Fibroblast of the aortic adventitia (primary cell): ENCODE data around the gene CFAP61. TPM values are rescaled to one million over a fixed set of nuclear protein-coding genes. Genes with fewer than 3 reads are reported as not detected.

Experiments
- DNase-seq: peaks from one replicate; pipeline ENCODE4 v3.0.0-alpha.2; 2010; ENCODE audit warnings: low read depth
- H3K4me3 ChIP-seq: 2 replicates; pipeline ENCODE4 v1.5.1; 2011; ENCODE audit warnings: low read depth, mild to moderate bottlenecking, control low read depth, low read length, moderate library complexity
- total RNA-seq: library from RNA; depleted of rRNA; stranded (reverse); fragments of >200 nt; gene quantifications from 2 replicates; pipeline ENCODE4 v1.2.3, GENCODE V29; 2012; ENCODE audit warnings: low replicate concordance
- TF ChIP-seq, protein P1 (sequence below): IDR thresholded peaks from 2 replicates; pipeline ENCODE4 v1.5.1; 2011; ENCODE audit warnings: mild to moderate bottlenecking, low read length, control low read depth, inconsistent platforms; ENCODE audit not compliant: insufficient read depth

Gene CFAP61, protein sequence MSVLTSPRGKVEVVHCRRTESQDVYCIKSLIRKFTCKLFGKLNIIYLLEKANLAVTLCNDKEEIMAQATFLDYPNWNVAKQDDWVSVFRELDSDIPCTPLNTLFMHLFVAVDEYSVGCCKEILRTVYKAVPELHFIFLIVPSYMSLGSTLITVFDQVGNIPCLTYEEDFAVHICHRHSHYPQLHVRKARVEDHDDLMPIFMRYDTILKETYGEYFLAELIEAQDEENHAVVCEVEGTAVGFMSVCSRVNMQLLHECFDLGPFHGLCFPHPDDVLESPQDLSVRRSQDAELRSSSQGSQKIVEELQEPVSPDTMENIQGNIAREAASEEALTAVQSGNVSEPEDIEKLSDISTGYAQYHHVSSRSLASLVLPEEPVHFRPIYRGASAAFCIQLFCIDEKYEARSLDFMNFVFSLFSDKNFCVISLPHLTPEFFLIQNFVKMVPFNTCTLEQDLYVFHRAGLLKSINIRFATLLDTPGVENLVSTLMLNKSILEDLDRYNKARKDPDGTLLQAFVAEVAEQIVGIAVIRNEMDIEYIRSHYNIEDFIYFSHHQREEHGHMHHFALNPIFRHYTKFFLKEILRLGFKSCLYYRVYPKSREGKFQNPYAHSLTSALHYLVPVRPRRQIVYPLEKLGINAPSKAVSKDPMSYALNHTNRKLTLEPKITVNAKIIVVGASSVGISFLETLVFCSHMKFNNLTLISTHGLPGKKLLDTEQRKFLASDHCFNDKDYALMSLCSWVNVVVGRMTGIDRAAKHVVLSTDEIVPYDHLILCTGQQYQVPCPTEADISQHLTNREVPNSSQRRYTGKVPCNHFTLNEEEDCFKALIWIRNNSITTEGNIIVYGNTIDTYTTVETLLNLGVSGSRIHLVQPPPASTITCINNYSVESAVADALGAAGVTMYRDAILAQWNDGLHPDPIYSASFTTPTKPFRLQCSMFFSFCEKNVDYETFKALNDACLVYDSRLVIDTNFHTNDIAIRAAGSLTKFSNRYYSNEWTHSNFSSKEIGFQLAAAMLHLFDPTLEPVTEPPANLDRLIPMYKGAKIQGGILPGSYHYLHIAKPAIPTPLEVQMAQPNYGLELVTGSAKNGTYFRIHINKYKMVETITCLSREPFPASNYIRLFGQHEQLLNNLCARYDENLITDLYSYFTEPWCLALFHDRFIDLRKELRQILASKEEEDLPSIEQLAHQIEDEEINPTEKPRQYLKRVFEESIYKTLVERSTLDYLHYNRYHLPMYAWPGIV
- total RNA-seq, result 0.18 TPM in 1 of 2 replicates, not detected in the other

DNA sequence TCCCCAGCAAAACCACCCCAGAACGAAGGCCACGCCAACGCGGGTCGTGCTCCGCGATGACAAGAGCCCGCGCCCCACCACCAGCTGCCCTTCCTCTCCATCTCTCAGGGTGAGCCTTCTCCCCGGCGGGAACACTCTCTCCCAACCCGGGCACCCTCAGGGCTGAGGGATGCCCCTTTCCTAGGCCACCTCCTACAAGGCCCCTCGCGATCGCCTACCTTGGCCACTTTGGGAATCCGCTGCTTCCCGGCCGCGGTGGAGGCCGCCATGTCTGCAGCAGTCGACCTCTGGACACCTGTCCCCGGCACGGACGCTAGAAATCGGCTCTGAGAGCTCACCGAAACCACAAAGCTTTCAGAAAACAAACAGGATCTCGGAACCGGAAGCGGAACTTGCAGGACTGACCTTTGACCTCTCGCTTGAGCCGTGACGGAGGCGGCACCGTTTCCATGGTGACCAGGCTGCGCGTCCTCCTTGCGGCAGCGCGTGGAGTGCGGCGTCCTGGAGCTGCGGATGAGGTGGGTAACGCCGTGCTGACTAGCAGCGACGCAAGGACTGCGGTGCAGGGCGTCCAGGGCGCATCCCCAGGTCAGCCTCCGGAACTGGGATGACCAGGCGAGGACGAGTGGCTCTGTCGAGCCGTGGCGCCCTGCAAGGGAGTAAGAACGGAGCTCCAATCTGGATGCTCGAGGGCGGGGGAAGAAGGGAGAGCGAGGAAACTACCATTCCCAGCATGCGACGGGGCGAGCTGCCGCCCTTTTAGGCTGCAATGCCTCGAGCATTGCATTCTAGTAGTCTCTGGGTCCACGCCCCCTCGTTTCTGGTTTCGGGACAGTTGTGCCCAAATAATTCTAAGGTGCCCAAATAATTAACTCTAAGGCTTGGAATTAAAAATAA lies at the start of gene CFAP61, which contains the start of gene CRNKL1:
Gene CFAP61, plus strand, starts transcription at position 459 of the 897 bp plus-strand sequence. CDS start 4,122 bp downstream, outside the sequence.
Gene CRNKL1, minus strand, starts transcription at position 393 of the 897 bp plus-strand sequence. Its CDS starts 124 bp downstream, at position 269.
- peak within 1 kb of the TSS; percentile 79 for H3K4me3 ChIP-seq
- TF ChIP-seq, protein P1, sequence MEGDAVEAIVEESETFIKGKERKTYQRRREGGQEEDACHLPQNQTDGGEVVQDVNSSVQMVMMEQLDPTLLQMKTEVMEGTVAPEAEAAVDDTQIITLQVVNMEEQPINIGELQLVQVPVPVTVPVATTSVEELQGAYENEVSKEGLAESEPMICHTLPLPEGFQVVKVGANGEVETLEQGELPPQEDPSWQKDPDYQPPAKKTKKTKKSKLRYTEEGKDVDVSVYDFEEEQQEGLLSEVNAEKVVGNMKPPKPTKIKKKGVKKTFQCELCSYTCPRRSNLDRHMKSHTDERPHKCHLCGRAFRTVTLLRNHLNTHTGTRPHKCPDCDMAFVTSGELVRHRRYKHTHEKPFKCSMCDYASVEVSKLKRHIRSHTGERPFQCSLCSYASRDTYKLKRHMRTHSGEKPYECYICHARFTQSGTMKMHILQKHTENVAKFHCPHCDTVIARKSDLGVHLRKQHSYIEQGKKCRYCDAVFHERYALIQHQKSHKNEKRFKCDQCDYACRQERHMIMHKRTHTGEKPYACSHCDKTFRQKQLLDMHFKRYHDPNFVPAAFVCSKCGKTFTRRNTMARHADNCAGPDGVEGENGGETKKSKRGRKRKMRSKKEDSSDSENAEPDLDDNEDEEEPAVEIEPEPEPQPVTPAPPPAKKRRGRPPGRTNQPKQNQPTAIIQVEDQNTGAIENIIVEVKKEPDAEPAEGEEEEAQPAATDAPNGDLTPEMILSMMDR, result no peak
- peak; percentile 95 for DNase-seq

GRCh38 chr20:20003031-20003954 lies 49.0 kb upstream of the CFAP61 start:
- peak overlapping the region; percentile 40 for H3K4me3 ChIP-seq
- DNase-seq, result peak; percentile 59
- TF ChIP-seq, protein P1, result no peak

- DNase-seq, result peak; percentile 41
Observed at GRCh38 chr20:20003955-20004322, 48.4 kb upstream of the CFAP61 start.

DNA sequence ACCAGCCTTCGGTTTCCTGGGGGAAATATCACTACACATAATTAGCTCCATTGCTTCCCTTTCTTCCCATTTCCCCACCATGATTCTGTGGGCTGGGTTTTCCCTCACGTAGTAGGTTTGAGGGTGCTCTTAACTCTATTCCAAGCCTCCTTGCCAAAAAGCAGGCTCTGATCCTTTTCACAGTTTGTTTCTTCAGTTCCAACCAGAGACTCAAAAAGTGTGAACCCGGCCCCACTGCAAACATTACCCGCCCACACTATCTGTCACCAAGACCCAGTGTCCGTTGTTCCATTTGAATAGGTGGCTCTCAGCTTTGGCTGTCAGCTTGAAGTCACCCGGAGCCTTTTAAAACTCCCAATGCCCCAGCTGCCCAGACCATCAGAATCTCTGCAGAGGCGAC lies 47.0 kb upstream of the CFAP61 start:
- no peak for DNase-seq
- TF ChIP-seq, protein P1, result no peak
- no peak overlapping the region for H3K4me3 ChIP-seq

More at GRCh38 chr20:20003955-20004322, 48.4 kb upstream of the CFAP61 start:
- peak overlapping the region; percentile 40 for H3K4me3 ChIP-seq

DNA sequence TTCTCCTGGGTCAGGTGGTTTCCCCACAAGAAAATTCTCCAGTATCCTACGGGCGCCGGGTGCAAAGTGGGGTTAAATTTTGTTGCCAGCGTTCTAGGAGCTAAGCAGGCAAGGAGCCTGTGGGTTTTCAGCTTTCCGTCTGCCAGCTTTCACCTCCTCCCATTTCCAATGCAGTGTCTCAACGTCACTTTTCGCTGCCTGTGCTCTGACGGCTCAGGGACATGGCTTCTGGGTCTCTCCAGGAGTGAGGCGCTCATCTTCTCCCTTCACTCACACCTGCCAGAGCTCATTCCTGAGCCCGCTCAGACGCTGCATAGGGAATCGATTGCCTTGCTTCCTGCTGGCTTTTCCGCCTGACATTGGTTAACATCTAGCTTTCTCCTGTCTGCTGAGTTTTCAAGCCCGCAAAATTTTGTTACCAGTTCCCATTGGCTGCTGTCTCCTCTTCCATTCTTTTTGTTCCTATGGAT lies 42.5 kb upstream of the CFAP61 start:
- H3K4me3 ChIP-seq, result no peak overlapping the region
- TF ChIP-seq, protein P1, result no peak
- DNase-seq, result no peak
